Measurements from ENCODE around the gene RPUSD4. TPM values are rescaled to one million over a fixed set of nuclear protein-coding genes. Genes with fewer than 3 reads are reported as not detected.
"Not testable (repeated sequence)": the region's sequence is repeated elsewhere in the genome, so short reads cannot be mapped to it uniquely, and the experiment has no call there.

RPUSD4 gene, protein sequence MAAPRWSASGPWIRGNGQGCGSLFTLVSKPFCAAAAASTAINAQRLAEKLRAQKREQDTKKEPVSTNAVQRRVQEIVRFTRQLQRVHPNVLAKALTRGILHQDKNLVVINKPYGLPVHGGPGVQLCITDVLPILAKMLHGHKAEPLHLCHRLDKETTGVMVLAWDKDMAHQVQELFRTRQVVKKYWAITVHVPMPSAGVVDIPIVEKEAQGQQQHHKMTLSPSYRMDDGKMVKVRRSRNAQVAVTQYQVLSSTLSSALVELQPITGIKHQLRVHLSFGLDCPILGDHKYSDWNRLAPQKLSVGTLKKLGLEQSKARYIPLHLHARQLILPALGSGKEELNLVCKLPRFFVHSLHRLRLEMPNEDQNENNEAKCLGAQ
- 23.6 and 47.9 TPM in 2 replicates for total RNA-seq

GRCh38 chr11:126211236-126212088 is at the start of gene RPUSD4, which contains the start of gene FAM118B:
RPUSD4 (minus strand) TSS chr11:126211650; CDS start chr11:126211638, 12 bp downstream.
FAM118B (plus strand) TSS chr11:126211782; CDS start chr11:126235002, 23,220 bp downstream.
- Histone ChIP-seq H3K27me3 (ENCODE audit: control insufficient read depth, insufficient read depth, low read length) (no peaks in the 10 kb centered on the region), H3K36me3 (ENCODE audit: control insufficient read depth, insufficient read depth, low read length) (peaks cover 3% of the 10 kb centered on the region), H3K4me3 (ENCODE audit: low read depth, low read length) (peak within 1 kb of the TSS; percentile 52)
- no peak for TF ChIP-seq CTCF (IDR thresholded peaks at IDR 0.05; ENCODE audit: insufficient read depth, low read length, severe bottlenecking)
- DNase-seq (ENCODE audit: low read depth) (peak; percentile 87), FAIRE-seq (no peak)

GRCh38 chr11:126257764-126258163 is 46.3 kb upstream of the RPUSD4 start:
- TF ChIP-seq CTCF (IDR thresholded peaks at IDR 0.05; ENCODE audit: insufficient read depth, low read length, severe bottlenecking): no peak

DNA sequence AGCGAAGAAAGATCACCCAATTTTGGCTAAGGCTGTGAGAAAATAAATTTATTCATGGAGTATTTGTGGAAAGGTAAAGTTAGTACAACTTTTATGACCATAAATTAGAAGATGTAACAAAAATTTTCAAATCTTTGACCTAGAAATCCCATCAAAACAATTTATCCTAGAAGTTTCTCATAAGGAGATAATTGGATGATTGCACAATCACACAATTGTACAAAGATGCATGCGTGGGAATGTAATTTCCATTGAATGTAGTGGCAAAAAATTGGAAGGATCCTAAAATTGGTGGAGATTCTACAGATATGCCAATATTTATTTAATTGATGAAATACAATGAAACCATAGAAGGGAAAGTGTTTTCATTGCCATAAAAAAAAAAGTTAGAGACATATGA is 45.7 kb upstream of the RPUSD4 start:
- FAIRE-seq (no peak), DNase-seq (ENCODE audit: low read depth) (no peak)
- TF ChIP-seq CTCF (IDR thresholded peaks at IDR 0.05; ENCODE audit: insufficient read depth, low read length, severe bottlenecking): no peak
- H3K4me3 ChIP-seq (ENCODE audit: low read depth, low read length): no peak overlapping the region
- peaks cover 5% of the 10 kb centered on the region for H3K36me3 ChIP-seq (ENCODE audit: control insufficient read depth, insufficient read depth, low read length)
- H3K27me3 ChIP-seq (ENCODE audit: control insufficient read depth, insufficient read depth, low read length): no peaks in the 10 kb centered on the region

More at GRCh38 chr11:126257764-126258163, 46.3 kb upstream of the RPUSD4 start:
- Histone ChIP-seq H3K27me3 (ENCODE audit: control insufficient read depth, insufficient read depth, low read length) (no peaks in the 10 kb centered on the region), H3K36me3 (ENCODE audit: control insufficient read depth, insufficient read depth, low read length) (peaks cover 5% of the 10 kb centered on the region), H3K4me3 (ENCODE audit: low read depth, low read length) (no peak overlapping the region)
- FAIRE-seq (no peak), DNase-seq (ENCODE audit: low read depth) (no peak)

- DNase-seq (ENCODE audit: low read depth) (no peak), FAIRE-seq (no peak)
- no peak overlapping the region for H3K4me3 ChIP-seq (ENCODE audit: low read depth, low read length)
- TF ChIP-seq CTCF (IDR thresholded peaks at IDR 0.05; ENCODE audit: insufficient read depth, low read length, severe bottlenecking): no peak
- no peaks in the 10 kb centered on the region for H3K27me3 ChIP-seq (ENCODE audit: control insufficient read depth, insufficient read depth, low read length)
- H3K36me3 ChIP-seq (ENCODE audit: control insufficient read depth, insufficient read depth, low read length): peaks cover 6% of the 10 kb centered on the region
These were observed 44.8 kb upstream of the RPUSD4 start for GRCh38 chr11:126256216-126256615.

- not testable (repeated sequence) for H3K36me3 ChIP-seq (ENCODE audit: control insufficient read depth, insufficient read depth, low read length); FAIRE-seq; H3K4me3 ChIP-seq (ENCODE audit: low read depth, low read length); H3K27me3 ChIP-seq (ENCODE audit: control insufficient read depth, insufficient read depth, low read length); DNase-seq (ENCODE audit: low read depth)
These were observed 44.1 kb upstream of the RPUSD4 start for GRCh38 chr11:126255507-126255906.

DNA sequence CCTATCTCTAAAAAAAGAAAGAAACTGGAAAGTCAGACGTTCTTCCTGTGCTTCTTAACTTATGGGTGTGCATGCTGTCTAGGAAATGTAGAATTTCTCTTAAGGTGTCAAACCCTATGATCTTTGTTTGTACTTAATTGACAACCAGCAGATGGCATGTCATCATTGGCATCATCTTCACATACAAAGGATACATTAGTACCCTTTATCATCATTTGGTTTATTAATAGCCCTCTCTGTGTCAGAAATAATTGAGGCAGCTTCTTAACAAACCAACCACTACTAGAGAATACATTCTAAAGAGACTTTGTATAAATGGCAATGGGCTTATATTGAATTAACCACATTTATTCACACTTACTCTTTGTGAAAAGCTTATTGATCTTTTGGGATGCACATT is 43.4 kb upstream of the RPUSD4 start:
- Histone ChIP-seq H3K27me3 (ENCODE audit: control insufficient read depth, insufficient read depth, low read length) (no peaks in the 10 kb centered on the region), H3K36me3 (ENCODE audit: control insufficient read depth, insufficient read depth, low read length) (peaks cover 6% of the 10 kb centered on the region), H3K4me3 (ENCODE audit: low read depth, low read length) (no peak overlapping the region)
- FAIRE-seq (no peak), DNase-seq (ENCODE audit: low read depth) (no peak)
- TF ChIP-seq CTCF (IDR thresholded peaks at IDR 0.05; ENCODE audit: insufficient read depth, low read length, severe bottlenecking): no peak

Measured in bronchial epithelial cell (primary cell).